ENCODE measurements around the gene LRIT1.

The LRIT1 gene

GRCh38 chr10:84254552-84255478, 13.5 kb upstream of the LRIT1 start:
- no peak for DNase-seq

GRCh38 chr10:84248794-84249193, 7.4 kb upstream of the LRIT1 start:
- DNase-seq, result no peak

- DNase-seq, result no peak
Observed at GRCh38 chr10:84247496-84247895, 6.2 kb upstream of the LRIT1 start.

- no peak for DNase-seq
Observed at GRCh38 chr10:84244651-84245270, 3.4 kb upstream of the LRIT1 start, which contains the start of gene RGR. Gene RGR, plus strand, starts transcription at chr10:84245053. Its CDS starts 38 bp downstream, at chr10:84245091.

- no peak for DNase-seq
Observed at GRCh38 chr10:84243759-84244158, 2.4 kb upstream of the LRIT1 start.

GRCh38 chr10:84238909-84239308, 2.4 kb downstream of the LRIT1 start:
- DNase-seq, result no peak

GRCh38 chr10:84237199-84238051, 3.9 kb downstream of the LRIT1 start:
- DNase-seq, result no peak

- DNase-seq, result no peak
Observed at GRCh38 chr10:84236807-84237198, 4.5 kb downstream of the LRIT1 start.

- no peak for DNase-seq
Observed at GRCh38 chr10:84235096-84235495, 6.2 kb downstream of the LRIT1 start.

GRCh38 chr10:84234479-84234878, 6.9 kb downstream of the LRIT1 start:
- DNase-seq, result no peak

GRCh38 chr10:84233940-84234339, 7.4 kb downstream of the LRIT1 start:
- DNase-seq, result no peak

- DNase-seq, result no peak
Observed at GRCh38 chr10:84232376-84232775, 9.0 kb downstream of the LRIT1 start.

GRCh38 chr10:84230359-84230758, 11.0 kb downstream of the LRIT1 start:
- DNase-seq, result no peak

- DNase-seq, result no peak
Observed at GRCh38 chr10:84227810-84228209, 13.5 kb downstream of the LRIT1 start.

- DNase-seq, result no peak
Observed at GRCh38 chr10:84226616-84227015, 14.7 kb downstream of the LRIT1 start.

- no peak for DNase-seq
Observed at GRCh38 chr10:84225427-84226173, 15.7 kb downstream of the LRIT1 start, which contains the start of gene LRIT2. Gene LRIT2, minus strand, starts transcription at chr10:84225544. Its CDS starts 24 bp downstream, at chr10:84225520.

GRCh38 chr10:84224411-84225028, 16.8 kb downstream of the LRIT1 start:
- no peak for DNase-seq

- no peak for DNase-seq
Observed at GRCh38 chr10:84221916-84222315, 19.4 kb downstream of the LRIT1 start.

GRCh38 chr10:84217746-84218145, 23.6 kb downstream of the LRIT1 start:
- DNase-seq, result no peak

- no peak for DNase-seq
Observed at GRCh38 chr10:84216834-84217233, 24.5 kb downstream of the LRIT1 start.

- DNase-seq, result no peak
Observed at GRCh38 chr10:84214612-84215235, 26.6 kb downstream of the LRIT1 start.
